GM23338 (cell line): Measurements from ENCODE around the gene MEF2A. TPM values are rescaled to one million over a fixed set of nuclear protein-coding genes. Genes with fewer than 3 reads are reported as not detected.

Source experiments
- ATAC-seq: fragments of 200-7000 bp; cut with Tn5 transposase; 3 replicates; pipeline ENCODE4 v1.9.1; 2020
- DNase-seq: peaks from one replicate; pipeline ENCODE4 v3.0.0-alpha.2; 2015; ENCODE audit warnings: low spot score
- H2AFZ ChIP-seq: fragments of 200-600 bp; sonication (generic); 2 replicates; pipeline ENCODE4 v1.8.0; 2016; ENCODE audit warnings: antibody characterized with exemption, mild to moderate bottlenecking, moderate library complexity
- H3F3A ChIP-seq: fragments of 200-600 bp; sonication (generic); replicated peaks from 2 replicates; pipeline ENCODE4 v1.8.0; 2017; ENCODE audit warnings: antibody characterized with exemption, mixed run types, low read depth
- H3K27ac ChIP-seq: fragments of 200-600 bp; sonication (generic); 2 replicates; pipeline ENCODE4 v1.6.1; 2016; ENCODE audit warnings: low read depth
- H3K27me3 ChIP-seq: fragments of 200-600 bp; sonication (generic); 2 replicates; pipeline ENCODE4 v1.8.0; 2016; ENCODE audit warnings: mild to moderate bottlenecking, mixed run types, moderate library complexity; ENCODE audit not compliant: insufficient read depth
- H3K36me3 ChIP-seq: fragments of 200-600 bp; sonication (generic); 2 replicates; pipeline ENCODE4 v1.8.0; 2016; ENCODE audit warnings: mild to moderate bottlenecking; ENCODE audit not compliant: insufficient read depth
- H3K4me1 ChIP-seq: fragments of 200-600 bp; sonication (generic); 2 replicates; pipeline ENCODE4 v1.8.0; 2016; ENCODE audit warnings: mild to moderate bottlenecking, moderate library complexity; ENCODE audit not compliant: insufficient read depth
- H3K4me2 ChIP-seq: fragments of 200-600 bp; sonication (generic); 2 replicates; pipeline ENCODE4 v1.7.1; 2017; ENCODE audit warnings: mixed run types
- H3K4me3 ChIP-seq: fragments of 200-600 bp; sonication (generic); 2 replicates; pipeline ENCODE4 v1.6.1; 2016; ENCODE audit warnings: mixed run types
- H3K79me2 ChIP-seq: fragments of 200-600 bp; sonication (generic); replicated peaks from 2 replicates; pipeline ENCODE4 v1.8.0; 2017; ENCODE audit warnings: mild to moderate bottlenecking; ENCODE audit not compliant: insufficient read depth
- H3K9me2 ChIP-seq: fragments of 200-600 bp; sonication (generic); 2 replicates; pipeline ENCODE4 v1.8.0; 2017; ENCODE audit not compliant: insufficient read depth
- H4K20me1 ChIP-seq: fragments of 200-600 bp; sonication (generic); replicated peaks from 2 replicates; pipeline ENCODE4 v1.8.0; 2017; ENCODE audit warnings: mild to moderate bottlenecking; ENCODE audit not compliant: insufficient read depth
- H3K27ac Mint-ChIP-seq: 2 replicates; pipeline ENCODE4 v1.8.0; 2020; ENCODE audit warnings: inconsistent platforms, mild to moderate bottlenecking, moderate library complexity, mixed read lengths
- H3K27me3 Mint-ChIP-seq: 3 replicates; pipeline ENCODE4 v1.8.0; 2022; ENCODE audit warnings: low read depth, mild to moderate bottlenecking, moderate library complexity, mixed read lengths, inconsistent platforms; ENCODE audit not compliant: insufficient read depth, poor library complexity
- H3K36me3 Mint-ChIP-seq: 3 replicates; pipeline ENCODE4 v1.8.0; 2021; ENCODE audit warnings: low read depth, mild to moderate bottlenecking, inconsistent platforms, moderate library complexity, mixed read lengths
- H3K4me1 Mint-ChIP-seq: 3 replicates; pipeline ENCODE4 v1.8.0; 2020; ENCODE audit warnings: mild to moderate bottlenecking, inconsistent platforms, mixed read lengths
- H3K4me3 Mint-ChIP-seq: 3 replicates; pipeline ENCODE4 v1.8.0; 2021; ENCODE audit warnings: moderate library complexity, mild to moderate bottlenecking, inconsistent platforms, mixed read lengths
- H3K9me3 Mint-ChIP-seq: 3 replicates; pipeline ENCODE4 v1.8.0; 2020; ENCODE audit warnings: moderate library complexity, mild to moderate bottlenecking, inconsistent platforms, mixed read lengths
- CTCF ChIP-seq, 2 experiments: fragments of 200-600 bp in 1 of 2; sonication (generic) in 1 of 2; conservative IDR thresholded peaks; 2 replicates each; pipeline versions ENCODE4 v1.5.1 to v1.6.1; 2016 to 2017; ENCODE audit warnings: antibody characterized with exemption in 2 of 2, low read depth in 2 of 2, mild to moderate bottlenecking in 2 of 2, moderate library complexity in 1 of 2
- EZH2 ChIP-seq: fragments of 200-600 bp; sonication (generic); IDR thresholded peaks from one replicate; pipeline ENCODE4 v1.8.0; 2017; ENCODE audit warnings: antibody characterized with exemption, mild to moderate bottlenecking, low read depth; ENCODE audit not compliant: unreplicated experiment
- JUNB ChIP-seq: IDR thresholded peaks from one replicate; pipeline ENCODE4 v1.6.1; 2016; ENCODE audit warnings: antibody characterized with exemption; ENCODE audit not compliant: unreplicated experiment
- ZNF114 ChIP-seq: fragments of 250-450 bp; sonication (Bioruptor Pico); IDR thresholded peaks from 2 replicates; pipeline ENCODE4 v1.5.0; 2020; ENCODE audit warnings: mild to moderate bottlenecking, moderate library complexity
- ZNF331 ChIP-seq: fragments of 250-450 bp; sonication (Bioruptor Pico); IDR thresholded peaks from 2 replicates; pipeline ENCODE4 v1.5.0; 2020; ENCODE audit warnings: low read depth, mild to moderate bottlenecking, moderate library complexity
- ZNF462 ChIP-seq: fragments of 250-450 bp; sonication (Bioruptor Pico); IDR thresholded peaks from 2 replicates; pipeline ENCODE4 v1.5.0; 2020; ENCODE audit warnings: mild to moderate bottlenecking, moderate library complexity
- polyA plus RNA-seq: library from polyadenylated mRNA; unstranded; fragments of >200 nt; fragmentation: Nextera tagmentation; extraction: Ambion mirVana; gene quantifications from 2 replicates; pipeline ENCODE4 v1.2.1, GENCODE V29; 2016
- total RNA-seq: library from RNA; depleted of rRNA; stranded (reverse); fragments of >200 nt; shearing (Covaris generic); gene quantifications from 2 replicates; pipeline ENCODE4 v1.2.3, GENCODE V29; 2014

Gene MEF2A
- total and polyA plus RNA-seq, 2 experiments from 2014 or later = 20.3 to 42.3 TPM

GRCh38 chr15:99619712-99620111 is 53.9 kb downstream of the MEF2A start (continued):
- TF ChIP-seq CTCF (conservative IDR thresholded peaks at IDR 0.05; ENCODE audit: low read depth in 2 of 2) (no peak), EZH2 (no peak)

- Mint-ChIP-seq H3K27me3 (no peaks in the 10 kb centered on the region), H3K36me3 (peaks cover 18% of the 10 kb centered on the region), H3K4me1 (peaks cover 30% of the 10 kb centered on the region), H3K9me3 (peaks cover 13% of the 10 kb centered on the region), H3K27ac (no peak overlapping the region), H3K4me3 (no peak overlapping the region)
- H3K4me3 ChIP-seq = no peak overlapping the region
- no peaks in the 10 kb centered on the region for H3K27me3 ChIP-seq
- H3K4me2 ChIP-seq = no peak overlapping the region
- H4K20me1 ChIP-seq = no peaks in the 10 kb centered on the region; the same call in 1 of the 2 replicates
- no peaks in the 10 kb centered on the region for H3F3A ChIP-seq
- peaks cover 98% of the 10 kb centered on the region for H3K79me2 ChIP-seq
- peaks cover 17% of the 10 kb centered on the region for H3K4me1 ChIP-seq
- H3K36me3 ChIP-seq = no peaks in the 10 kb centered on the region
- DNase-seq (no peak), ATAC-seq (no peak; the same call in 2 of the 3 replicates)
- TF ChIP-seq CTCF (conservative IDR thresholded peaks at IDR 0.05; ENCODE audit: low read depth in 2 of 2) (peak; percentile 32; a peak in 3 of 4 replicates), ZNF114 (CRISPR knock-in tag) (no peak)
- no peak overlapping the region for H3K27ac ChIP-seq
- no peaks in the 10 kb centered on the region for H3K9me2 ChIP-seq
- no peak overlapping the region for H2AFZ ChIP-seq
These were observed 54.4 kb downstream of the MEF2A start for GRCh38 chr15:99620178-99620577.

- peaks cover 98% of the 10 kb centered on the region for H3K79me2 ChIP-seq
- no peaks in the 10 kb centered on the region for H3K9me2 ChIP-seq
- no peak overlapping the region for H3K4me3 ChIP-seq
- H4K20me1 ChIP-seq = no peaks in the 10 kb centered on the region; the same call in 1 of the 2 replicates
- H3K36me3 Mint-ChIP-seq = peaks cover 31% of the 10 kb centered on the region
- H3K27me3 Mint-ChIP-seq = no peaks in the 10 kb centered on the region
- no peaks in the 10 kb centered on the region for H3F3A ChIP-seq
- peaks cover 29% of the 10 kb centered on the region for H3K4me1 Mint-ChIP-seq
- H3K36me3 ChIP-seq = no peaks in the 10 kb centered on the region
- no peak overlapping the region for H2AFZ ChIP-seq
- no peak overlapping the region for H3K27ac Mint-ChIP-seq
- H3K27ac ChIP-seq = no peak overlapping the region
- ATAC-seq (no peak), DNase-seq (no peak)
- H3K4me3 Mint-ChIP-seq = no peak overlapping the region
- peaks cover 17% of the 10 kb centered on the region for H3K4me1 ChIP-seq
- H3K27me3 ChIP-seq = no peaks in the 10 kb centered on the region
- no peak overlapping the region for H3K4me2 ChIP-seq
- peaks cover 23% of the 10 kb centered on the region for H3K9me3 Mint-ChIP-seq
- TF ChIP-seq EZH2 = no peak
- no peak for TF ChIP-seq ZNF462 (CRISPR knock-in tag)
- no peak for TF ChIP-seq ZNF331 (CRISPR knock-in tag)
- no peak for TF ChIP-seq CTCF (conservative IDR thresholded peaks at IDR 0.05; ENCODE audit: low read depth in 2 of 2)
- TF ChIP-seq JUNB = no peak
These were observed 56.0 kb downstream of the MEF2A start for GRCh38 chr15:99621767-99622166.
